Measurements from ENCODE around the gene SLC26A8.
"Not testable (repeated sequence)": the region's sequence is repeated elsewhere in the genome, so short reads cannot be mapped to it uniquely, and the experiment has no call there.

The SLC26A8 gene

GRCh38 chr6:35943390-35943789 is 81.1 kb downstream of the SLC26A8 start:
- DNase-seq (ENCODE audit: low spot score), result no peak

- no peak for DNase-seq (ENCODE audit: low spot score)
Observed at GRCh38 chr6:35942355-35942754, 82.1 kb downstream of the SLC26A8 start.

GRCh38 chr6:35941170-35941569 is 83.3 kb downstream of the SLC26A8 start:
- DNase-seq (ENCODE audit: low spot score), result not testable (repeated sequence)

- not testable (repeated sequence) for DNase-seq (ENCODE audit: low spot score)
Observed at GRCh38 chr6:35940014-35940413, 84.4 kb downstream of the SLC26A8 start.

DNA sequence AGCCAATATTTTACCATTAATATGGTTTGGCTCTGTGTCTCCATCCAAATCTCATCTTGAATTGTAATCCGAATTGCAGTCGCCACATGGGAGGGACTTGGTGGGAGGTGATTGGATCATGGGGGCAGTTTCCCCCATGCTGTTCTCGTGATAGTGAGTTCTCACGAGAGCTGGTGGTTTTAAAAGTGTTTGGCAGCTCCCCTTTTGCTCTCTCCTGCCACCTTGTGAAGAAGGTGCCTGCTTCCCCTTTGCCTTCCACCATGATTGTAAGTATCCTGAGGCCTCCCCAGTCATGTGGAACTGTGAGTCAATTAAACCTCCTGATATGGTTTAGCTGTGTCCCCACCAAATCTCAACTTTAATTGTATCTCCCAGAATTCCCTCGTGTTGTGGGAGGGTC is 85.2 kb downstream of the SLC26A8 start:
- DNase-seq (ENCODE audit: low spot score), result not testable (repeated sequence)

GRCh38 chr6:35936681-35937359 is 87.6 kb downstream of the SLC26A8 start:
- DNase-seq (ENCODE audit: low spot score), result no peak

DNA sequence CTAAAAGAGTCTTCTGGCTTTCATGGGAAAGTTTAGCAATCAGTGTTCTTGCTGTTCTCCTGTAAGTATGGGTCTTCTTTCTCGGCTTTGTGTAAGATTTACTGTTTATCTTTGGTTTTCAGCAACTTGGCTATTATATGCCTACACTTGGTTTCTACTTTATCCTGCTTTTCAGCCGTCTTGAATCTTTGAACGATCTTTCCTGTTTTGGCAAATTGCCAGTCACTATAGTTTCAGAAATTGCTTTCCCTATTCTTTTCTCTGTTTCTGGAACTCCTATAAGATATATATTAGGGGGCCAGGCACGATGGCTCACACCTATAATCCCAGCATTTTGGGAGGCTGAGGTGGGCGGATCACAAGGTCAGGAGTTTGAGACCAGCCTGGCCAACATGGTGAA is 89.0 kb downstream of the SLC26A8 start:
- no peak for DNase-seq (ENCODE audit: low spot score)

DNA sequence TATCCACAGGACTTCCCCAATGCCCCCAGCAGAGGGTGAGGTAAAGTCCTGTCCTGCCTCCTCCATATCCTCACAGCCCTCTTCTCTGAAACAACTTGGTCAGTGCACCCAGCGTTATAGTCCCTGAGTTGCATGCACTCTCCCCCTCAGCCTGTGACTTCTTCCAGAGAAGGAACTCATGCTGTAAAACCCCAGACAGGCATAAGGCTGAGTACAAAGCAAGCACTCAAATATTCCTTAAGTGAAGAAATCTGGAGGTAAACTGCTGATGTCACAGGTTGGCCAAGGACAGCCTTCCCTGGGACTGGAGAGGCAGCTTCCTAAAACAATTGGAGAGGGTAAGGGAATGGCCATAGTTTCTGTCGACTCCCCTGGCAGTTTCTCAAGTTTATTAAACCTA is 90.6 kb downstream of the SLC26A8 start:
- DNase-seq (ENCODE audit: low spot score), result no peak

- not testable (repeated sequence) for DNase-seq (ENCODE audit: low spot score)
Observed at GRCh38 chr6:35931873-35932272, 92.6 kb downstream of the SLC26A8 start.

DNA sequence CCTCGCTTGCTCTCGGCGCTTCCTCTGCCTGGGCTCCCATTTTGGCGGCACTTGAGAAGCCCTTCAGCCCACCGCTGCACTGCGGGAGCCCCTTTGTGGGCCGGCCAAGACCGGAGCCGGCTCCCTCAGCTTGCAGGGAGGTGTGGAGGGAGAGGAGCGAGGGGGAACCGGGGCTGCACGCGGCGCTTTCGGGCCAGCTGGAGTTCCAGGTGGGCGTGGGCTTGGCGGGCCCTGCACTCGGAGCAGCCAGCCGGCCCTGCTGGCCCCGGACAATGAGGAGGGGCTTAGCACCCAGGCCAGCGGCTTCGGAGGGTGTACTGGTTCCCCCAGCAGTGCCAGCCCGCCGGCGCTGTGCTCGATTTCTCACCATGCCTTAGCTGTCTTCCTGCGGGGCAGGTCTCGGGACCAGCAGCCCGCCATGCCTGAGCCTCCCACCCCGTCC is 93.3 kb downstream of the SLC26A8 start:
- DNase-seq (ENCODE audit: low spot score), result no peak

- no peak for DNase-seq (ENCODE audit: low spot score)
Observed at GRCh38 chr6:35929601-35930000, 94.8 kb downstream of the SLC26A8 start.

DNA sequence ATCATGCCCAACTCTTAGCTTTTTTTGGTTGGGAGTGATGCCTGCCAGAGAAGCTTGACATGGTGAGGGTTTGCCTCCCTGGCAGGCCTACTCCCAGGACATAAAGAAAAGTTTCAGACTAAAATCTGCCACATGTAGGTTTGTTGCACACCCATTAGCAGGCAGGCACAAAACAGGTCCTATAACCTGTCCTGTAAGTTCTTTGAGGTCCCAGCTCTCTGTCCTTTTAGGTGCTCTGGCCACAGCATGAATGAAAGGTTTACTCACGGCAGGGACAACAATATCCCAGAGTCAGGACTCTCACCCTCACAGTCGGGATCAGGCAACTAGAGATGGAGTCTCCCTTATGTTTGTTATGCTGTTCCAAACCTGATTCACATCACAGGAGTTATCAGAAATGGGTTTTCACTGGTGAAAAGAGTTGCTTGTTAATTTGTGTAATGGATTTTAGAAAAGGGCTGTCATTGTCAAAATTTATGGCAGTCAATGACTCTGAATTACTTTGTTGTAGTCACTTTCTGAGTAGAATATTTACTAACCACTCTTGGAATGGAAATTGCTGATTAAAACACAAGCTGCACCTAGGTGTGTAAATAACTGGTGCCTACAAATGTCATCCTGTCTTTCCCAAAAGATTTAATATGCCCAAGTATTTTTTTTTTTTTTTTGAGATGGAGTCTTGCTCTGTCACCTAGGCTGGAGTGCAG is 97.8 kb downstream of the SLC26A8 start:
- DNase-seq (ENCODE audit: low spot score), result no peak

DNA sequence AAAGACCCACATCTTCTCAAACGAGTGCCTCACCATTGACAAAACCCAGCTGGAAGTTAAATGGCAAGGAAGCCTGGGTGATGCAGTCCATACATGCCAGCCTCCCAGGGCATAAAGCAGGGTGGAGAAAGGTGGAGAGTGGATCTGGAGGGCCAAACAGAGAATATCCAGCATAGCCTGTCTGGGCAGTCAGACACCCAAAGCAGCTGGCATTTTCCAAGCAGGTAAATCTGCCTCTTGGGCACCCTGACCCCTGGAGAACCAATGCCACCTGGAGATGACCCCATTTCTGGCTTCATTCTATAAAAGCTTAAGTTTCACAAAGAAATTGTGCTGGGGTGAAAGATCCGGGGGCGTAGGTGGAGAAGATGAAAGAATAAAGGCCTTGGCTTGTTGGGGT is 98.5 kb downstream of the SLC26A8 start:
- DNase-seq (ENCODE audit: low spot score), result no peak

DNA sequence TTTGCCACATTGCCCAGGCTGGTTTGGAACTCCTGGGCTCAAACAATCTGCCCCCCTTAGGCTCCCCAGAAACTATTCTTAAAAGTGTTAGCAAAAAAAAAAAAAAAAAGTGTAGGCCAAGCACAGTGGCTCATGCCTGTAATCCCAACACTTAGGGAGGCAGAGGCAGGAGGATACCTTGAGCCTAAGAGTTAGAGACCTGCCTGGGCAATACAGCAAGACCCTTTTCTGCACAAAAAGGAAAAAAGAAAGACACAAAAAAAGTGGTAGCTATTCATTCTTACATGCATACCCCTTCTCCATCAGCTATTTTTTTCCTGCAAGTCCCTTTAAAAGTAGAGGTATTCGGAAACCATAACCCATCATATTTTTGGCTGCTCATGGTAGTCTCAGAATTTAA is 100.3 kb downstream of the SLC26A8 start:
- DNase-seq (ENCODE audit: low spot score), result no peak

GRCh38 chr6:35922139-35922554 is 102.3 kb downstream of the SLC26A8 start:
- no peak for DNase-seq (ENCODE audit: low spot score)

- DNase-seq (ENCODE audit: low spot score), result peak; percentile 55
Observed at GRCh38 chr6:35920793-35921732, 103.4 kb downstream of the SLC26A8 start, which contains the start of gene SRPK1. TSS of gene SRPK1 (minus strand) at chr6:35921098. CDS start at chr6:35921056, 42 bp downstream.

- peak; percentile 71 for DNase-seq (ENCODE audit: low spot score)
Observed at GRCh38 chr6:35919827-35920751, 104.4 kb downstream of the SLC26A8 start.

- no peak for DNase-seq (ENCODE audit: low spot score)
Observed at GRCh38 chr6:35919085-35919826, 105.2 kb downstream of the SLC26A8 start.

DNA sequence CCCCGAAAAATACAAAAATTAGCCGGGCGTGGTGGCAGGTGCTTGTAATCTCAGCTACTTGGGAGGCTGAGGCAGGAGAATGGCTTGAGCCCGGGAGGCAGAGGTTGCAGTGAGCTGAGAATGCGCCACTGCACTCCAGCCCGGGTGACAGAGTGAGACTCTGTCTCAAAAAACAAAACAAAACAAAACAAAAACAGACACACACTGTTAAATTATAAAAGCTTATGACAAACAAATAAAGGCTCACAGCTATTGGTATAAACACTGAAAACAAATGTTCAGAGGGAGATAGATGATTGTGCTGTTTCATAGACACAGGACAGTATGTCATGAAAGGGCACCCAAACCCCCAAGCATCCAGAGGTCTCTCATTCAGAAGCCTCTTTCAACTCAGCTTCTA is 107.5 kb downstream of the SLC26A8 start:
- DNase-seq (ENCODE audit: low spot score), result not testable (repeated sequence)

DNA sequence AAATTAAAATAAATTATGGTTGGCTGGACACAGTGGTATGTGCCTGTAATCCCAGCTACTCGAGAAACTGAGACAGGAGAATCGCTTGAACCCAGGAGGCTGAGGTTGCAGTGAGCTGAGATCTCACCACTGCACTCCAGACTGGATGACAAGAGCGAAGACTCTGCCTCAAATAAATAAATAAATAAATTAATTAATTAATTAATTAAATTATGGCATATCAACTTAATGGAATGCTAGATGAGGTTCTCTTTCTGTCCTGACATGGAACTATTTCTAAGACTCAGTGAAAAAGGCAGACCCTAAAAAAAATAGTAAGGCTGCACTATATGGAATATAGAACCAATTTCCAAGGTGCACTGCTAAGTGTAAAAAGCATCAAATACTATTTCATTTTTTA is 108.4 kb downstream of the SLC26A8 start:
- no peak for DNase-seq (ENCODE audit: low spot score)

DNA sequence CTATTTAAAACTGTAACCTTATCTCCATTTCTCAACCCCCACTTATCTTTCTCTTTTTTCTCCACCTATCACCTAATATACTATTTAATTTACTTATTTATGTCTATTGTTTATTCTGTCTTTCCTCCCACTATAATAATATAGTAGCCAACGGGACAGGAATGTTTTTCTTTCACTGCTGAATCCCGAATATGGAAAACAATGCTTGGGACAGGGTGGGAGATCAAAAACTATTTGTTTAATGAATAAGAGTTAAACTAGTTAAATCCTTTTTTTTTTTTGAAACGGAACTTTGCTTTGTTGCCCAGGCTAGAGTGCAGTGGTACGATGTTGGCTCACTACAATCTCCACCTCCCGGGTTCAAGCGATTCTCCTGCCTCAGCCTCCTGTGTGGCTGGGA is 109.9 kb downstream of the SLC26A8 start:
- no peak for DNase-seq (ENCODE audit: low spot score)
